ENCODE data around the gene NGLY1. TPM values are rescaled to one million over a fixed set of nuclear protein-coding genes. Genes with fewer than 3 reads are reported as not detected.

Gene NGLY1
- total RNA-seq, 1 experiment from 2014 or later, result 27.0 TPM

GRCh38 chr3:25724948-25725645 lies 58.1 kb downstream of the NGLY1 start:
- no peak overlapping the region for H3K27ac ChIP-seq (ENCODE audit: insufficient read length, low read depth, low read length)
- DNase-seq, result no peak
- Mint-ChIP-seq H3K4me3 (no peak overlapping the region), H3K27ac (no peak overlapping the region), H3K27me3 (ENCODE audit: low read depth) (no peaks in the 10 kb centered on the region), H3K4me1 (no peaks in the 10 kb centered on the region), H3K36me3 (ENCODE audit: insufficient read depth in 1 of 3, low read depth in 3 of 3) (peaks cover 0 to 12% (median 9%) of the 10 kb centered on the region in 3 experiments; a peak in 4 of 7 replicates), H3K9me3 (no peaks in the 10 kb centered on the region)
- no CpG with 5 or more reads among the region's 2 CpGs for WGBS (ENCODE audit: extremely low coverage, insufficient read length, low lambda C conversion rate)
- no peak overlapping the region for H3T11ph ChIP-seq (ENCODE audit: low read length)
- H3K9me3 ChIP-seq (ENCODE audit: control insufficient read depth, low read depth, low read length), result no peaks in the 10 kb centered on the region
- H3K4me2 ChIP-seq (ENCODE audit: insufficient read depth, insufficient read length, low read length), result no peak overlapping the region
- no peak overlapping the region for H3K23ac ChIP-seq (ENCODE audit: insufficient read length, low read depth, low read length)
- no peaks in the 10 kb centered on the region for H4K20me1 ChIP-seq (ENCODE audit: control insufficient read depth, insufficient read depth, insufficient read length)
- TF ChIP-seq, protein P1, sequence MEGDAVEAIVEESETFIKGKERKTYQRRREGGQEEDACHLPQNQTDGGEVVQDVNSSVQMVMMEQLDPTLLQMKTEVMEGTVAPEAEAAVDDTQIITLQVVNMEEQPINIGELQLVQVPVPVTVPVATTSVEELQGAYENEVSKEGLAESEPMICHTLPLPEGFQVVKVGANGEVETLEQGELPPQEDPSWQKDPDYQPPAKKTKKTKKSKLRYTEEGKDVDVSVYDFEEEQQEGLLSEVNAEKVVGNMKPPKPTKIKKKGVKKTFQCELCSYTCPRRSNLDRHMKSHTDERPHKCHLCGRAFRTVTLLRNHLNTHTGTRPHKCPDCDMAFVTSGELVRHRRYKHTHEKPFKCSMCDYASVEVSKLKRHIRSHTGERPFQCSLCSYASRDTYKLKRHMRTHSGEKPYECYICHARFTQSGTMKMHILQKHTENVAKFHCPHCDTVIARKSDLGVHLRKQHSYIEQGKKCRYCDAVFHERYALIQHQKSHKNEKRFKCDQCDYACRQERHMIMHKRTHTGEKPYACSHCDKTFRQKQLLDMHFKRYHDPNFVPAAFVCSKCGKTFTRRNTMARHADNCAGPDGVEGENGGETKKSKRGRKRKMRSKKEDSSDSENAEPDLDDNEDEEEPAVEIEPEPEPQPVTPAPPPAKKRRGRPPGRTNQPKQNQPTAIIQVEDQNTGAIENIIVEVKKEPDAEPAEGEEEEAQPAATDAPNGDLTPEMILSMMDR (conservative IDR thresholded peaks at IDR 0.05), result no peak
- no peak overlapping the region for H3K4ac ChIP-seq (ENCODE audit: low read depth, low read length)
- H2BK12ac ChIP-seq (ENCODE audit: insufficient read length, low read depth, low read length), result no peak overlapping the region
- H3K18ac ChIP-seq (ENCODE audit: insufficient read length, low read depth, low read length), result no peak overlapping the region
- H3K14ac ChIP-seq (ENCODE audit: insufficient read depth, low read length), result no peak overlapping the region
- no peaks in the 10 kb centered on the region for H3K79me2 ChIP-seq (ENCODE audit: insufficient read depth, low read length)
- no peaks in the 10 kb centered on the region for H3K23me2 ChIP-seq (ENCODE audit: insufficient read length, low read depth, low read length, poor library complexity, severe bottlenecking)
- no peak overlapping the region for H4K91ac ChIP-seq (ENCODE audit: insufficient read length, low read depth, low read length)
- H3K27me3 ChIP-seq (ENCODE audit: insufficient read depth, low read length), result no peaks in the 10 kb centered on the region
- no peak overlapping the region for H2AFZ ChIP-seq (ENCODE audit: low read length)
- no peaks in the 10 kb centered on the region for H3K4me1 ChIP-seq (ENCODE audit: insufficient read depth, low read length)
- H4K8ac ChIP-seq (replicated peaks; ENCODE audit: insufficient read length, low read depth, low read length), result no peak overlapping the region
- H2BK120ac ChIP-seq (ENCODE audit: low read depth, low read length, poor library complexity, severe bottlenecking), result no peak overlapping the region
- H4K5ac ChIP-seq (ENCODE audit: insufficient read length, low read depth, low read length), result no peak overlapping the region
- H2BK20ac ChIP-seq (ENCODE audit: low read depth, low read length, poor library complexity, severe bottlenecking), result no peak overlapping the region
- no peak overlapping the region for H2AK5ac ChIP-seq (ENCODE audit: insufficient read length, low read length)
- no peak overlapping the region for H2BK15ac ChIP-seq (ENCODE audit: low read depth, low read length)
- no peak overlapping the region for H2BK5ac ChIP-seq (ENCODE audit: insufficient read length, low read length)
- H3K9ac ChIP-seq (ENCODE audit: extremely low read depth, insufficient read length, low read length), result no peak overlapping the region
- no peaks in the 10 kb centered on the region for H3K79me1 ChIP-seq (ENCODE audit: insufficient read depth, low read depth, low read length, poor library complexity, severe bottlenecking)
- H3K56ac ChIP-seq (ENCODE audit: insufficient read length, low read depth, low read length), result no peak overlapping the region
